IMR-90 (cell line): ENCODE results near the gene EPB41L1. TPM values are rescaled to one million over a fixed set of nuclear protein-coding genes. Genes with fewer than 3 reads are reported as not detected.

Experiments
- ATAC-seq: fragments of 200-7000 bp; cut with Tn5 transposase; 2 replicates; pipeline ENCODE4 v1.9.1; 2020; ENCODE audit warnings: low read depth, mild to moderate bottlenecking, moderate library complexity
- BruUV-seq: library from RNA; stranded (reverse); fragments of 400-500 nt; replicated peaks from 2 replicates; lab custom pipeline; 2021; lab: Mats Ljungman, UMichigan
- CTCF ChIA-PET: fragments of 300-600 bp; formaldehyde crosslinking; extraction: SDS; loops from one replicate; lab custom pipeline; 2021; ENCODE audit warnings: antibody characterized with exemption; lab: Yijun Ruan, JAX
- POLR2A ChIA-PET: fragments of 300-600 bp; sonication (Branson Sonifier 250); formaldehyde crosslinking; loops from one replicate; lab custom pipeline; 2022; ENCODE audit warnings: antibody characterized with exemption; ENCODE audit not compliant: unreplicated experiment; lab: Charles Lee
- DNase-seq: peaks from one replicate; pipeline ENCODE4 v3.0.0; 2013
- H2AFZ ChIP-seq: replicated peaks from 2 replicates; pipeline ENCODE3; 2013; ENCODE audit warnings: low read length, mild to moderate bottlenecking; ENCODE audit not compliant: poor library complexity
- H2AK5ac ChIP-seq: 2 replicates; pipeline ENCODE4 v1.6.1; 2013; ENCODE audit warnings: low read depth, low read length, inconsistent platforms
- H2AK9ac ChIP-seq: replicated peaks from 2 replicates; pipeline ENCODE3; 2013; ENCODE audit warnings: mild to moderate bottlenecking, low read depth, low read length, moderate library complexity; ENCODE audit not compliant: poor library complexity
- H2BK120ac ChIP-seq: 2 replicates; pipeline ENCODE4 v1.6.1; 2013; ENCODE audit warnings: low read depth, low read length, inconsistent platforms
- H2BK15ac ChIP-seq: 3 replicates; pipeline ENCODE4 v1.6.1; 2013; ENCODE audit warnings: low read depth, low read length, inconsistent platforms
- H2BK20ac ChIP-seq: 2 replicates; pipeline ENCODE4 v1.6.1; 2013; ENCODE audit warnings: low read depth, mild to moderate bottlenecking, inconsistent platforms, low read length, moderate library complexity
- H2BK5ac ChIP-seq: 2 replicates; pipeline ENCODE4 v1.6.1; 2013; ENCODE audit warnings: mild to moderate bottlenecking, low read depth, low read length, inconsistent platforms; ENCODE audit not compliant: poor library complexity, severe bottlenecking
- H3K14ac ChIP-seq: replicated peaks from 2 replicates; pipeline ENCODE4 v1.6.1; 2013; ENCODE audit warnings: low read depth, low read length, inconsistent platforms
- H3K18ac ChIP-seq: 2 replicates; pipeline ENCODE4 v1.6.1; 2013; ENCODE audit warnings: low read depth, low read length, control low read depth
- H3K23ac ChIP-seq: 2 replicates; pipeline ENCODE4 v1.6.1; 2013; ENCODE audit warnings: low read depth, low read length, inconsistent platforms
- H3K27ac ChIP-seq: 2 replicates; pipeline ENCODE4 v1.5.1; 2013; ENCODE audit warnings: mild to moderate bottlenecking, control low read depth, low read length; ENCODE audit not compliant: insufficient read depth
- H3K27me3 ChIP-seq: 2 replicates; pipeline ENCODE4 v1.6.1; 2013; ENCODE audit warnings: low read length; ENCODE audit not compliant: control insufficient read depth, insufficient read depth
- H3K36me3 ChIP-seq: 2 replicates; pipeline ENCODE4 v1.6.1; 2013; ENCODE audit warnings: low read length, mixed read lengths; ENCODE audit not compliant: control insufficient read depth, insufficient read depth
- H3K4ac ChIP-seq: 2 replicates; pipeline ENCODE4 v1.6.1; 2013; ENCODE audit warnings: low read depth, low read length, inconsistent platforms
- H3K4me1 ChIP-seq: 2 replicates; pipeline ENCODE4 v1.6.1; 2013; ENCODE audit warnings: low read length, mixed read lengths; ENCODE audit not compliant: control insufficient read depth, insufficient read depth
- H3K4me2 ChIP-seq: 2 replicates; pipeline ENCODE4 v1.6.1; 2013; ENCODE audit warnings: low read depth, mild to moderate bottlenecking, control low read depth, low read length, moderate library complexity
- H3K4me3 ChIP-seq: 2 replicates; pipeline ENCODE4 v1.5.1; 2013; ENCODE audit warnings: low read depth, mild to moderate bottlenecking, control low read depth, low read length, moderate library complexity; ENCODE audit not compliant: insufficient read depth
- H3K56ac ChIP-seq: 2 replicates; pipeline ENCODE4 v1.6.1; 2013; ENCODE audit warnings: low read length, inconsistent platforms; ENCODE audit not compliant: insufficient read depth; ENCODE audit errors: extremely low read depth
- H3K79me1 ChIP-seq, 2 experiments: 2 replicates each; pipeline ENCODE4 v1.6.1; 2013; ENCODE audit warnings: low read length in 2 of 2, inconsistent platforms in 1 of 2, low read depth in 1 of 2
- H3K9ac ChIP-seq: 2 replicates; pipeline ENCODE4 v1.6.1; 2013; ENCODE audit warnings: low read depth, low read length, control low read depth
- H3K9me1 ChIP-seq: 2 replicates; pipeline ENCODE4 v1.6.1; 2013; ENCODE audit warnings: low read length, inconsistent platforms; ENCODE audit not compliant: insufficient read depth
- H3K9me3 ChIP-seq: 2 replicates; pipeline ENCODE4 v1.6.1; 2013; ENCODE audit warnings: low read length; ENCODE audit not compliant: control insufficient read depth, insufficient read depth
- H4K20me1 ChIP-seq: 2 replicates; pipeline ENCODE4 v1.6.1; 2013; ENCODE audit warnings: low read length, inconsistent platforms; ENCODE audit not compliant: insufficient read depth
- H4K5ac ChIP-seq: 2 replicates; pipeline ENCODE4 v1.6.1; 2013; ENCODE audit warnings: mild to moderate bottlenecking, low read depth, low read length, control low read depth
- H4K8ac ChIP-seq, 2 experiments: 2 replicates each; pipeline ENCODE4 v1.6.1; 2013; ENCODE audit warnings: low read depth in 2 of 2, low read length in 2 of 2, control low read depth in 1 of 2, inconsistent platforms in 1 of 2
- H4K91ac ChIP-seq: 2 replicates; pipeline ENCODE4 v1.6.1; 2013; ENCODE audit warnings: low read depth, low read length, inconsistent platforms; ENCODE audit not compliant: insufficient read depth
- CEBPB ChIP-seq: IDR thresholded peaks from 2 replicates; pipeline ENCODE4 v1.6.1; 2012; ENCODE audit warnings: low read depth, low read length, improper control_type of control experiment
- CHD1 ChIP-seq: IDR thresholded peaks from 2 replicates; pipeline ENCODE4 v1.6.1; 2012; ENCODE audit warnings: low read depth, low read length, improper control_type of control experiment
- FOS ChIP-seq: fragments of 150-350 bp; IDR thresholded peaks from 2 replicates; pipeline ENCODE4 v1.6.1; 2016; ENCODE audit warnings: low read depth, low read length
- MAFK ChIP-seq: IDR thresholded peaks from 2 replicates; pipeline ENCODE4 v1.6.1; 2012; ENCODE audit warnings: low read depth, low read length, improper control_type of control experiment
- NFE2L2 ChIP-seq: fragments of 150-350 bp; IDR thresholded peaks from 2 replicates; pipeline ENCODE4 v1.6.1; 2016; ENCODE audit warnings: low read depth, mild to moderate bottlenecking, low read length
- RFX5 ChIP-seq: IDR thresholded peaks from 2 replicates; pipeline ENCODE4 v1.8.0; 2012; ENCODE audit warnings: low read depth, mild to moderate bottlenecking, low read length, moderate library complexity
- WGBS, 2 experiments: methylation state at CpG; one replicate each; pipeline versions ENCODE4 v1.1.5 to v1.1.7; 2013; ENCODE audit warnings: missing lambda C conversion rate in 2 of 2; ENCODE audit not compliant: insufficient read length in 1 of 2; ENCODE audit errors: extremely low coverage in 2 of 2; 5-methylcytosine and 5-hydroxymethylcytosine counted together
- dilution Hi-C: fragments of 300-500 bp; cut with HindIII; formaldehyde crosslinking; loops from one replicate; pipeline ENCODE4 v1.14.3; 2018; ENCODE audit warnings: low sequenced_read_pairs; ENCODE audit not compliant: unreplicated experiment
- in situ Hi-C: fragments of 300-500 bp; cut with MboI; formaldehyde crosslinking; loops from 3 replicates; pipeline ENCODE4 v1.14.3; 2019; ENCODE audit warnings: low sequenced_read_pairs, inconsistent platforms, mixed read lengths
- intact Hi-C: fragments of 100-400 bp; cut with micrococcal nuclease; formaldehyde crosslinking; loops from 2 replicates; pipeline ENCODE4 v1.10.0; 2022
- polyA plus RNA-seq, 3 experiments: library from polyadenylated mRNA; depleted of rRNA; stranded (reverse); fragments of >200 nt; gene quantifications; 2 replicates each; pipeline ENCODE4 v1.2.3, GENCODE V29; 2012; ENCODE audit warnings: low replicate concordance in 1 of 3
- total RNA-seq: library from RNA; depleted of rRNA; stranded (reverse); fragments of >200 nt; gene quantifications from 2 replicates; pipeline ENCODE4 v1.2.3, GENCODE V29; 2012
- TF ChIP-seq, protein P1 (sequence below): fragments of 150-350 bp; IDR thresholded peaks from 2 replicates; pipeline ENCODE4 v1.6.1; 2016; ENCODE audit warnings: low read depth, mild to moderate bottlenecking, low read length, moderate library complexity, borderline replicate concordance

EPB41L1 gene
- total and polyA plus RNA-seq, 2 of the 4 experiments (the other 2 are of a cell fraction): 12.5 to 33.7 TPM

- peak overlapping the region; percentile 57 for H2BK5ac ChIP-seq
- intact Hi-C loops (no loop called here), dilution Hi-C loops (no loop called here), in situ Hi-C loops (no loop called here)
- H3K18ac ChIP-seq: no peak overlapping the region
- H3K23ac ChIP-seq: no peak overlapping the region
- no peak overlapping the region for H3K4me2 ChIP-seq
- ATAC-seq: peak; percentile 74; the same call in 1 of the 2 replicates
- peak; percentile 84 for DNase-seq
- ChIA-PET CTCF (no interaction called here), POLR2A (no interaction called here)
- H3K4me3 ChIP-seq: no peak overlapping the region
- H2AFZ ChIP-seq: peak overlapping the region; percentile 70
- H4K91ac ChIP-seq: peak overlapping the region; percentile 74; the same call in 1 of the 2 replicates
- peak overlapping the region in 1 of 2 experiments; percentile 86; a peak in 3 of 4 replicates for H4K8ac ChIP-seq
- WGBS, 2 experiments: 86% methylated on average over 1 of the region's 4 CpGs; no CpG with 5 or more reads in 1 of the 2 experiments
- H3K36me3 ChIP-seq: no peaks in the 10 kb centered on the region
- H3K27me3 ChIP-seq: no peaks in the 10 kb centered on the region
- H3K4me1 ChIP-seq: peaks cover 10% of the 10 kb centered on the region
- TF ChIP-seq MAFK (peak; percentile 84), CEBPB (peak; percentile 93), FOS (peak; percentile 17; the same call in 1 of the 2 replicates), RFX5 (no peak), NFE2L2 (peak; percentile 91), CHD1 (no peak)
- TF ChIP-seq, protein P1, sequence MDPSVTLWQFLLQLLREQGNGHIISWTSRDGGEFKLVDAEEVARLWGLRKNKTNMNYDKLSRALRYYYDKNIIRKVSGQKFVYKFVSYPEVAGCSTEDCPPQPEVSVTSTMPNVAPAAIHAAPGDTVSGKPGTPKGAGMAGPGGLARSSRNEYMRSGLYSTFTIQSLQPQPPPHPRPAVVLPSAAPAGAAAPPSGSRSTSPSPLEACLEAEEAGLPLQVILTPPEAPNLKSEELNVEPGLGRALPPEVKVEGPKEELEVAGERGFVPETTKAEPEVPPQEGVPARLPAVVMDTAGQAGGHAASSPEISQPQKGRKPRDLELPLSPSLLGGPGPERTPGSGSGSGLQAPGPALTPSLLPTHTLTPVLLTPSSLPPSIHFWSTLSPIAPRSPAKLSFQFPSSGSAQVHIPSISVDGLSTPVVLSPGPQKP: no peak
- no peaks in the 10 kb centered on the region for H3K9me3 ChIP-seq
- no peak overlapping the region; the same call in 1 of the 2 replicates for H3K56ac ChIP-seq
- no TSS peak for BruUV-seq
- no peaks in the 10 kb centered on the region for H4K20me1 ChIP-seq
- H2BK15ac ChIP-seq: peak overlapping the region; percentile 91; the same call in 2 of the 3 replicates
- peak overlapping the region; percentile 83 for H2AK5ac ChIP-seq
- no peak overlapping the region for H4K5ac ChIP-seq
- peak overlapping the region; percentile 53 for H3K27ac ChIP-seq
- H3K79me1 ChIP-seq: peaks cover 2 to 8% of the 10 kb centered on the region in 2 experiments; a peak in 3 of 4 replicates
- peak overlapping the region; percentile 78 for H2BK20ac ChIP-seq
- H3K4ac ChIP-seq: peak overlapping the region; percentile 86
- H3K9me1 ChIP-seq: peaks cover 12% of the 10 kb centered on the region
- H2AK9ac ChIP-seq: peak overlapping the region; percentile 95
- H3K9ac ChIP-seq: no peak overlapping the region
- peak overlapping the region; percentile 52 for H2BK120ac ChIP-seq
- H3K14ac ChIP-seq: peak overlapping the region; percentile 73
Measured at GRCh38 chr20:36167902-36168503, 13.5 kb downstream of the EPB41L1 start.
